LNCAP (cell line): Measurements from ENCODE around the gene SORT1.

Source experiments
- CTCF ChIP-seq: fragments of 450-650 bp; IDR thresholded peaks from 2 replicates; pipeline ENCODE4 v1.5.1; 2017; ENCODE audit warnings: mild to moderate bottlenecking

Gene SORT1

GRCh38 chr1:109290137-109290536, 107.6 kb downstream of the SORT1 start:
- no peak for TF ChIP-seq CTCF

GRCh38 chr1:109283748-109284600, 113.7 kb downstream of the SORT1 start:
- no peak for TF ChIP-seq CTCF

GRCh38 chr1:109282952-109283747, 114.6 kb downstream of the SORT1 start, which contains the start of gene PSRC1:
PSRC1 (minus strand) TSS chr1:109283145.
- peak; percentile 46 for TF ChIP-seq CTCF

GRCh38 chr1:109282497-109282951, 115.2 kb downstream of the SORT1 start:
- no peak for TF ChIP-seq CTCF

- no peak for TF ChIP-seq CTCF
These were observed 115.8 kb downstream of the SORT1 start for GRCh38 chr1:109281680-109282496.

- no peak for TF ChIP-seq CTCF
These were observed 116.9 kb downstream of the SORT1 start for GRCh38 chr1:109280862-109281261.

GRCh38 chr1:109279615-109280278, 118.0 kb downstream of the SORT1 start:
- no peak for TF ChIP-seq CTCF
